GM19193 (cell line): ENCODE results near the gene LRRC4C.

Experiments
- POLR2A ChIP-seq: IDR thresholded peaks from 4 replicates; pipeline ENCODE4 v1.6.1; 2011; ENCODE audit not compliant: insufficient read depth, insufficient read length; ENCODE audit errors: extremely low read depth

The LRRC4C gene

GRCh38 chr11:41281131-41281742 lies 178.2 kb downstream of the LRRC4C start:
- TF ChIP-seq POLR2A = no peak

GRCh38 chr11:41274831-41275230 lies 184.6 kb downstream of the LRRC4C start:
- TF ChIP-seq POLR2A = no peak

DNA sequence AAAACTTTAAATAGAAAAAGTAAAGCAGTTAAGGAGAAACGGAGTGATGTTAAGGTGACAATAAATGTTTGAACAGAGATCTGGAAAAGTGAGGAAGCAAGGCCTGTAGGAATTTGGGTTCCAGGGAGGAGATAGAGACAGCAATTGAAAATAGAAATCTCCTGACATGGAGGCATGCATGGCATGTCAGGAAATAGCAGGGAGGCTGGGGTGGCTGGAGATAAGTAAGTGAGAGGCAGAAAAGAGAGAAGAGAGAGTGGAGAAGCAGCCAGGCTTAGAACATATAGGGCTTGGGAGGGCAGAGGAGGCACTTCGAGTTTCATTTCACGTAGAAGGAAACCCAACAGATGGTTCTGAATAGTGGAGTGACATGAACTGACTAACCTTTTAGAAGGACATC lies 185.5 kb downstream of the LRRC4C start:
- no peak for TF ChIP-seq POLR2A

- TF ChIP-seq POLR2A = no peak
Observed at GRCh38 chr11:41267451-41267850, 192.0 kb downstream of the LRRC4C start.

DNA sequence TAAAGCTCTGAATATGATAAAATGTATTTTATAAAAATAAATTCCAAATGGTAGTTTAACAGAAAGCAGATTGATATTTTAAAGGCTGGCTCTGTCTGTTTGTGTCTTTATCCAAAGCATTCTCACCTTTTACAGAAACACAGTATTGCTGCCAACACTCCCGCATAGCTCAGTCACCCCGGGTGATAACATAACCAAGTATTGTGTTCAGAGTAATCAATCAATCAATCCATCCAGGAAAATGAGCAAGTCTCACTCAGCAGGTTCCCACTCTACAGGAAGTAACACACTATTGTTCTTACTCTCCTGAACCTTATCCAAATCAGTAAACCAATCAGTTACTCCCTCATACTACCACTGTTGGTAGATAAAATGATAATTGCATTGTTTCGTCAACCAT lies 203.4 kb downstream of the LRRC4C start:
- no peak for TF ChIP-seq POLR2A

- TF ChIP-seq POLR2A = no peak
Observed at GRCh38 chr11:41254966-41255365, 204.5 kb downstream of the LRRC4C start.

DNA sequence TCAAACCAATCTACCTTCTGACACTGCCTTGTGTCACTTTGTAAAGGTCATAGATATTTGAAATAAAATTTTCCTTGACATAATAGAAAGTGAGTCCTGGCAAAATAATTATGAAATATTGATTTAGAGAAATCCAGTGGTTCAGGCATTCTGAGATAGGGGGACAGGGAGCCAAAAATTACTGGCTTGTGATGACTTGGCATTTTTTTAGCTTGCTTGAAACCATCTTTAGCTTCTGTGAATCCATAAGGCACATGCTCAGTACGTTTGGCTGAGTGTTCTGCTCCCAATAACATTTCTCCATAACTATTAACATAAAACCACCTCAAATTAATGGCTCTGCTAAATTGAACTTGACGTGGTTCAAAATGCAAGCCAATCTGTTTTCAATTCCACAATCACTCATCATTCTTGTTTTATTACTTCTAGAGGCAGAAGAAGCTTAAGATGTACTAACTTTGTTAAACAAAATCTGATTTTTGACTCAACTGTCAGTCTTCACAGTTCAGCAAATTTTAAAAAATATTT lies 209.0 kb downstream of the LRRC4C start:
- TF ChIP-seq POLR2A = no peak

DNA sequence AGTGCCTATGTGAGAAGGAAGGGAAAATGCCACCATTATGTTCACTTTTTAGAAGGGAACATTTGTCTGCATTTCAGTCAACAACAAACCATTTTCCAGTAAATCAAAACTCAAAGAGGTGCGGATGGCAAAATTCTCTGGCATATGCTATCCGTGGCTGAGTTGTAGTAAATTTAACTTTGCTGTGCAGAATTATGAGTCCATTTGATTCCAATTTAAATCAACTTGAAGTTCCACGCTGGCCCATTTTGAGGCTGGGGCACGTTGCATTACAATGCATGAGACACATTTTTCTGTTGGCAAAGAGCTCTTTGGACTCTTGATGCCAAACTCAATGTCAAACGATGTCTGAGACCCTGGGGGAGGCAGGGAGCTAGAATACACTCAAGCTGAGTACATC lies 211.8 kb downstream of the LRRC4C start:
- no peak for TF ChIP-seq POLR2A

- no peak for TF ChIP-seq POLR2A
Observed at GRCh38 chr11:41246399-41246745, 213.1 kb downstream of the LRRC4C start.

DNA sequence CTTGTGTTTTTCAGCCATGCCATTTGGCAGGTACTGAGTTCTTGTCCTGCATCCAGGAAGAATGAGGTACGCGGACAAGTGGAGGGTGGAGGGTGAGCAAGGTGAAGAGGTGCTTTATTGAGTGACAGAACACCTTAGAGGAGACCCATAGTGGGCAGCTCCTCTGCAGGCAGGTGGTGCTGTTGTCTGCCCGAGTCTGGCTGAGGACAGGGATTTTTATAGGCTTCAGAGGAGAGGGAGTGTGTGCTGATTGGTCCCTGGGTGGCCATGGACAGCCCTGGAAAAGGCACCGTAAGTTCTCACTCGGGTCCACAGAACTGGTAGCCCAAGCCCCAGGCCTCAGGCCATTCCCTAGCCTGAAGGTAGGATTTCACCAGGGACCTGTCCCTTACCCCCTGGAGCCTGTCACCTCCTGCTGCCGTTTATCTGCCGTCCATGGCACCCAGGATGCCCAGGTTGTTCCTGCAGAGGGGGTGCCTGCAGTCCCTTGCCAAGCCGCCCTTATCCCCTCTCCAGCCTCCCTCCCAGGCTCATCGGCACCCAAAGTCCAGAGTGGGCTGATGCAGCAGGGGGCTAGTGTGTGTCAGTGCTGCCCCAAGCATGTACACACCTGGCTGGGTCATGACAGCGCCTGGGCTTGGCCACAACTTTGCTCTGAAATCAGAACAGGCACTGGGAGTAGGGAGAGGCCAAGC lies 213.6 kb downstream of the LRRC4C start:
- no peak for TF ChIP-seq POLR2A

DNA sequence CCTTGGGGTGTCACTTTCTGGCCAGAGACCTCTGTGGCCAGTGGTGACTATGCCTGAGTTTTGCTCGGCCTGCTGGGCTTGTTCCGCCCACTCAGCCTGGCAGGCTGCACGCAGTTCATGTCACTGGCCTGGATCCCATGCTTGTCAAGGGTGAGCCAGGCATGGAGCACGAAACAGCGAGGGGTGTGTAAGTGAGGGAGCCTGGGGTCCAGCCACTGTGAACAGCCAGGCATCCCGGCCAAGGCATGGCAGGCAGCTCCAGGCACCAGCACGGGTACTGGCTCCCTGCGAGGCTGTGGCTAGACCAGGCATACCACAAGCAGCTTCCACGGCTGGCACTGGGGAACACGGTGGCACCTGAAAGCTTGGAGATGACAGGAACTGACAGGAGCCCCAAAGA lies 214.3 kb downstream of the LRRC4C start:
- TF ChIP-seq POLR2A = no peak

GRCh38 chr11:41237382-41237781 lies 222.1 kb downstream of the LRRC4C start:
- TF ChIP-seq POLR2A = no peak

- no peak for TF ChIP-seq POLR2A
Observed at GRCh38 chr11:41235668-41236067, 223.8 kb downstream of the LRRC4C start.

DNA sequence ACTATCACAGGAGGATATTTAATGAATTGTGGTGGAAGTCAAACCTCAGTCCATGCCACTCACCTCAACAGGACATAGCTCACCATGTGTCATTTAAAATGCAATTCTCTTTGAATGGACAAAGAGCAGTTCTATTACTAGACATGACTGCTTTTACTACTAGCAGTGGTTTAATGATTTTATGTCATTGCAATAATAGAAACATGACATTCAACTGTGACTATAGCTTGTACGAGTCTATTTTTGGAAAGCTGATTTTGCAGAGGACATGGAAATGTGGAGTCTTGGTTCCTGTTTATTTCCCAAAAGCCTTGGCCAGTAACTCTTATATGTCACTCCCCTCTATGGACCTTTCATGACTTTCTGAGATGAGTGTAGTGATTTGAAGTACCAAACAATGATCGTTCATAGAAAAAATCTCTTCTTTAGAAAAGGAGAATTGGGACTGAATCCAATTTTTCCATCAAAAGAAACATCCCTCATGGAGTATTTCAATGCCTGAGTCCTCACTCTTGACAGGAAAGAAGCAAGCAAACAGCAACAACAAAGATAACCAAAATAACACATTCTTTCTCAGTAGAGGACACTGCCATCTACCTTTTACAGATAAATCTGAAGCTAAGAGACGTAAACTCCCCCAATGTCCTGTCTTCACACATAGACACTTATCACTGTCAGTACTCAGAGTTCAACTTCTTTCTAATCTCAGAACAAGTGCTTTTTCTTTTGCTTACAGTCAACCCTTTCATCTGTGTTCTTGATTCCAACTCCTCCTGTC lies 233.4 kb downstream of the LRRC4C start:
- no peak for TF ChIP-seq POLR2A

DNA sequence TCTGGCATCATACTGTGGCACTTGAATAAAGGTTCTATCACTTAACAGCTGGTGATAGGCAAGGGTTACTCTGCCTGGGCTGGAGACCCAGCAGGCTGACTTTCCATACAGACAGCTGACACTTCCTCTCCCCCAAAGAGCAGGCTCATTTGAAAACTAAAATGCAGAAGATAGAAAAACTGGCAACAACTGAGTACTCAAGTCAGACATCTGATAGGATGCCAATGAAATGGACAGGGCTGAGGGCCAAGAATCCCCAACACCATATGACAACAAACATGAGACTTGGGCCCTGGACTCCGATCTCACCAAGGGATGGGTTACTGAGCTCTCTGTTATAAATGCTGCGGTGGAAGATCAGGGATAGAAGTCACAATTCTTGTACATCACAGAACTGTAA lies 237.2 kb downstream of the LRRC4C start:
- no peak for TF ChIP-seq POLR2A

GRCh38 chr11:41206388-41206787 lies 253.1 kb downstream of the LRRC4C start:
- no peak for TF ChIP-seq POLR2A
